GM10266 (cell line): ENCODE measurements around the gene DIRAS3.
"Not testable (repeated sequence)": the region's sequence is repeated elsewhere in the genome, so short reads cannot be mapped to it uniquely, and the experiment has no call there.

Experiments
- DNase-seq: peaks from one replicate; pipeline ENCODE4 v3.0.0; 2012; ENCODE audit errors: extremely low spot score
- TF ChIP-seq, protein P1 (sequence below): IDR thresholded peaks from 2 replicates; pipeline ENCODE4 v1.5.1; 2012; ENCODE audit warnings: mild to moderate bottlenecking, low read depth; ENCODE audit not compliant: control insufficient read depth, insufficient read depth; ENCODE audit errors: missing control alignments

Gene DIRAS3

DNA sequence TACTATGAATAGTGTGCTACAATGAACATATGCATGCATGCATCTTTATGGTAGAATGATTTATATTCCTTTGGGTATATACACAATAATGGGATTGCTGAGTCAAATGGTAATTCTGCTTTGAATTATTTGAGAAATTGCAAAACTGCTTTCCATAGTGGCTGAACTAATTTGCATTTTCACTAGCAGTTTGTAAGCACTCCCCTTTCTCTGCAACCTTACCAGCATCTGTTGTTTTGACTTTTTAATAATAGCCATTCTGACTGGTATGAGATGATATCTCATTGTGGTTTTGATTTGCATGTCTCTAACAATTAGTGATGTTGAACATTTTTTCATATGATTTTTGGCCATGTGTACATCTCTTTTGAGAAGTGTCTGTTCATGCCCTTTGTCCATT is 24.0 kb upstream of the DIRAS3 start:
- DNase-seq: no peak
- TF ChIP-seq, protein P1, sequence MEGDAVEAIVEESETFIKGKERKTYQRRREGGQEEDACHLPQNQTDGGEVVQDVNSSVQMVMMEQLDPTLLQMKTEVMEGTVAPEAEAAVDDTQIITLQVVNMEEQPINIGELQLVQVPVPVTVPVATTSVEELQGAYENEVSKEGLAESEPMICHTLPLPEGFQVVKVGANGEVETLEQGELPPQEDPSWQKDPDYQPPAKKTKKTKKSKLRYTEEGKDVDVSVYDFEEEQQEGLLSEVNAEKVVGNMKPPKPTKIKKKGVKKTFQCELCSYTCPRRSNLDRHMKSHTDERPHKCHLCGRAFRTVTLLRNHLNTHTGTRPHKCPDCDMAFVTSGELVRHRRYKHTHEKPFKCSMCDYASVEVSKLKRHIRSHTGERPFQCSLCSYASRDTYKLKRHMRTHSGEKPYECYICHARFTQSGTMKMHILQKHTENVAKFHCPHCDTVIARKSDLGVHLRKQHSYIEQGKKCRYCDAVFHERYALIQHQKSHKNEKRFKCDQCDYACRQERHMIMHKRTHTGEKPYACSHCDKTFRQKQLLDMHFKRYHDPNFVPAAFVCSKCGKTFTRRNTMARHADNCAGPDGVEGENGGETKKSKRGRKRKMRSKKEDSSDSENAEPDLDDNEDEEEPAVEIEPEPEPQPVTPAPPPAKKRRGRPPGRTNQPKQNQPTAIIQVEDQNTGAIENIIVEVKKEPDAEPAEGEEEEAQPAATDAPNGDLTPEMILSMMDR: no peak

DNA sequence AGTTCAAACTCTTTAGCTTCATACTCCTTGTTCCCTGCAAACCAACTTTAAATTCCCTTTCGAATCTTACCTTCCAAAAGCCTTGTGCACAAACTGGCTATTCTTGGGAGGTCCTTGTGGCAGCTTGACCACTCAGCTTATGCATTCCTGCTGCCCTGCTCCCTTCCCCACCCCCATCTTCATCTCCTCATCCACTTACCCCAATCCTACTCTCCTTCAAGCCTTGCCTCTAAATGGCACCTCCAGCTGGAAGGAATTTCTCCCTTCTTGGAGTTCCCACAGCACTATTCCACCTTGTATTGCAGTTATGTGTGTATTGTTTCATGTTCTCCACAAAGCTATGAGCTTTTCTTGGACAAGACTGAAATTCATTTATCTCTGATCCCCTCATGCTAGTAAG is 15.3 kb upstream of the DIRAS3 start:
- TF ChIP-seq, protein P1: no peak
- DNase-seq: no peak

DNA sequence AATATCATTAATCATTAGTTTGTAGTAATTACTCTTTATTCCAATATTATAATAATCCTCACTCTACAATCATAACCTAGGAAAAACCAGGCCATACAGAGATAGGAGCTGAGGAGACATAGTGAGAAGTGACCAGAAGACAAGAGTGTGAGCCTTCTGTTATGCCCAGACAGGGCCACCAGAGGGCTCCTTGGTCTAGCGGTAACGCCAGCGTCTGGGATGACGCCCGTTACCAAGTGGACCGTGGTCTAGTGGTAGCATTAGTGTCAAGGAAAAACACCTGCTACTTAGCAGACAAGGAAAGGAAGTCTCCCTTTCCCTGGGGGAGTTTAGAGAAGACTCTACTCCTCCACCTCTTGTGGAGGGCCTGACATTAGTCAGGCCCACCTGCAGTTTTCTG is 7.6 kb upstream of the DIRAS3 start:
- not testable (repeated sequence) for DNase-seq

DNA sequence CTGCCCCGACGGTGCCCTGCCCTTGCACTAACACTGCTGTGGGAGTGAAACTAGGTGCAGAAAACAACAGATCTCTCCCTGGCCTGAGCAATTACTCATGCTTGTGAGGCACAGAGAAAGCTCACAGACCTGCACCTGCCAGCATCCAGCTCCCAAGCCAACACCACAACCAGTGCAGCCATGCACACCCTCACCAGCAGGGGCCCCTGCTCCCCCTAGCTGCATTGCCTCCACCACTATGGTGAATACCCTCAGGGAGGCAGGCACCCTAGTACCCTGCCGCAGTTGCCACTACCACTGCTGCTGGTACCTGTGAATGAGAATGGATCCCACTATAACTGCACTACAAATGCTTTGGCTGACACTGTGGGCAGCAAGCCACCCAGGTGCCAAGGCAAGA is 7.1 kb upstream of the DIRAS3 start:
- no peak for DNase-seq
- TF ChIP-seq, protein P1: no peak

DNA sequence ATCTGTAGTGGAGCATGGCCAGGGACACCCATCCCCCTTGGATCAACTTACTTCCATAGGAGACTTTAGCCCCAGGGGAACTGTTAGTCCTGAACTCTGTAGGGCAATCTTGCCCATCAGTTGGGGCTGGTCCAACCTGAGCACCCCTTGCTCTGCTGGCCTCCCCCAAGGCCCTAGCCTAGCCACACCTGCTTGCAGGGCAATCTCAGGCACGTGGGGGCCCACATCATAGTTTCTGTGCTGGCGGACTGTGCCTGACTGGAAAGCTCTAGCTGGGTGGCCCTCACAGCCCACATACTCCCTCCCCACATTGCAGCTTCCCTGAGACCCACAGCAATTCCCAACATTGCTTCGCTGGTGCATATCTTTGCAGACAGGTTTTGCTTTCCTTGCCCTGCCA is 6.6 kb upstream of the DIRAS3 start:
- TF ChIP-seq, protein P1: no peak
- no peak for DNase-seq

GRCh38 chr1:68051475-68051874 is 1.0 kb upstream of the DIRAS3 start:
- DNase-seq: no peak

GRCh38 chr1:68047659-68048026 is 2.8 kb downstream of the DIRAS3 start:
- DNase-seq: no peak
- TF ChIP-seq, protein P1: no peak

More at GRCh38 chr1:68051475-68051874, 1.0 kb upstream of the DIRAS3 start:
- TF ChIP-seq, protein P1: no peak

DNA sequence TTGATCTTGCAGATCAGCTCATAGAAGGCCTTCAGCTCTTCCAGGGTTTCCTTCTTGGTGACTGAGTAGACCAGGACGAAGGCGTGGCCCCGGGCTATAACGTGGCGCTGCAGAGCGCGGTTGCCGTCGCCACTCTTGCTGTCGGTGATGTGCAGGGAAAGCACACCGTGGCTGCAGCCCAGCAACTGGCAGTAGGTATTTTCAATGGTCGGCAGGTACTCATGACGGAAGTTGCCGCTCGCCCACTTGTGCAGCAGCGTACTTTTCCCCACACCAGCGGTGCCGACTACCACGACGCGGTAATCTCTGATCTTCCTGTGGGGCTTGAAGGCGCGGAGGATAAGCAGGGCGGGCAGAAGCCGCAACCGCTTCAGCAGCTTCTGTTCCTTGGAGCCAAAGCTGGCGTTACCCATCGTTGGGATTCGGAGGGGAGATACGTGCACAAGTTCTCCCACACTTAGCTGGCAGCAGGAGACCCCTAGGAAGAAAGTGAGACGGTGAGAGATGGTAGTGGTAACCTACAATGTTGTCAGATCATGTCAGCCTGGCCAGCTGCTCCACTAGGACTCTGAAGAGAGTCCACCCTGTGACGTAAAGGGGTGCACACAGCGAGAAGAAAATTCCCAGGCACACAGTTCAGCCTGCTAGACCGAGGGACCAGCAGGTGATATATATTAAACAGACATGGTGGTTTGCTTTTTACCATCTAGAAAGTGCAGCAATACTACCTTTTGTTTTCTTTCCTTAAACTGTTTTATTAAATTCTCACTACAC is 3.4 kb downstream of the DIRAS3 start:
- DNase-seq: no peak
- TF ChIP-seq, protein P1: no peak
